GM12875 (cell line): ENCODE data around the gene ARHGAP32.

Experiments
- H3K4me3 ChIP-seq: one replicate; pipeline ENCODE4 v1.5.1; 2011; ENCODE audit warnings: low read depth, low read length, control low read depth
- TF ChIP-seq, protein P1 (sequence below): IDR thresholded peaks from 2 replicates; pipeline ENCODE4 v1.5.1; 2011; ENCODE audit warnings: low read depth, mild to moderate bottlenecking, control low read depth, inconsistent platforms, low read length, moderate library complexity, borderline replicate concordance; ENCODE audit not compliant: insufficient read depth

The ARHGAP32 gene

DNA sequence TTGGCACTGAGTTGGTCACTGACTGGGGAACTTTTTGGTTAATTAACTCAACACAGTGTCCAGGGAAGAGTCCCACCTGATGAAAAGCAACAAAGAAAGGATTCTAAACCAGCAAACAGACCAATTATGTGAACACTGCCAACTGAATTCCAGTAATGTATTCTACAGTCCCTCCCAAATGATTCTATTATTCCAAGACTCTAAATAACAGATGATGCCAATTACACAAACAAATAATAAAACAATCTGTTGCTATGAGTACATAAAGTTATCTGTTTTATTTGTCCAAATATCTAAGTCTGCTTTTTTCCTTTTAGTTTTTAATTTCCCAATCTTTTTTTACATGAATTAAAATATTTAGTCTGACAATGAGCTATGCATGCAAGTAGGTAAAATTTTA, 151.2 kb downstream of the ARHGAP32 start:
- no peak overlapping the region for H3K4me3 ChIP-seq
- TF ChIP-seq, protein P1, sequence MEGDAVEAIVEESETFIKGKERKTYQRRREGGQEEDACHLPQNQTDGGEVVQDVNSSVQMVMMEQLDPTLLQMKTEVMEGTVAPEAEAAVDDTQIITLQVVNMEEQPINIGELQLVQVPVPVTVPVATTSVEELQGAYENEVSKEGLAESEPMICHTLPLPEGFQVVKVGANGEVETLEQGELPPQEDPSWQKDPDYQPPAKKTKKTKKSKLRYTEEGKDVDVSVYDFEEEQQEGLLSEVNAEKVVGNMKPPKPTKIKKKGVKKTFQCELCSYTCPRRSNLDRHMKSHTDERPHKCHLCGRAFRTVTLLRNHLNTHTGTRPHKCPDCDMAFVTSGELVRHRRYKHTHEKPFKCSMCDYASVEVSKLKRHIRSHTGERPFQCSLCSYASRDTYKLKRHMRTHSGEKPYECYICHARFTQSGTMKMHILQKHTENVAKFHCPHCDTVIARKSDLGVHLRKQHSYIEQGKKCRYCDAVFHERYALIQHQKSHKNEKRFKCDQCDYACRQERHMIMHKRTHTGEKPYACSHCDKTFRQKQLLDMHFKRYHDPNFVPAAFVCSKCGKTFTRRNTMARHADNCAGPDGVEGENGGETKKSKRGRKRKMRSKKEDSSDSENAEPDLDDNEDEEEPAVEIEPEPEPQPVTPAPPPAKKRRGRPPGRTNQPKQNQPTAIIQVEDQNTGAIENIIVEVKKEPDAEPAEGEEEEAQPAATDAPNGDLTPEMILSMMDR, result no peak

- TF ChIP-seq, protein P1, result no peak
- H3K4me3 ChIP-seq, result no peak overlapping the region
Measured at GRCh38 chr11:129035244-129035643, 156.9 kb downstream of the ARHGAP32 start.

DNA sequence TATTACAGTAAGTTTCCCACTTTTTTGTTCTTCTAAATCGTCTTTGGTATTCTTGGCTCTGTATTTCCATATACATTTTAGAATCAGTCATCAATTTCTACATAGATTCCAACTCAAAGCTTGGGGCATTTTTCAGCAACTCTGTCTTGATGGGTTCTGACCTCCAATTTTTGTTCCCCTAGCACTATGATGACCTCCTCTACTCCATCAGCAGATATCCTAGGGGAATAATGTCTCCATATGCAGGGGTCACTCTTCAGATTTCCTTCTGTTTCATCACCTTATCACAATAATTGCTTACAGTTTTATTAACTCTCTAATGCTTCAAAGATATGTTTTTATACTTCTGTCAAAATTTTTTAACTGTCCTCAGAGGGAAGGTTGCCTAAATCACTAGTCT, 158.1 kb downstream of the ARHGAP32 start:
- TF ChIP-seq, protein P1, result no peak
- no peak overlapping the region for H3K4me3 ChIP-seq

- no peak overlapping the region for H3K4me3 ChIP-seq
- TF ChIP-seq, protein P1, result no peak
Measured at GRCh38 chr11:129023968-129024676, 168.0 kb downstream of the ARHGAP32 start.

DNA sequence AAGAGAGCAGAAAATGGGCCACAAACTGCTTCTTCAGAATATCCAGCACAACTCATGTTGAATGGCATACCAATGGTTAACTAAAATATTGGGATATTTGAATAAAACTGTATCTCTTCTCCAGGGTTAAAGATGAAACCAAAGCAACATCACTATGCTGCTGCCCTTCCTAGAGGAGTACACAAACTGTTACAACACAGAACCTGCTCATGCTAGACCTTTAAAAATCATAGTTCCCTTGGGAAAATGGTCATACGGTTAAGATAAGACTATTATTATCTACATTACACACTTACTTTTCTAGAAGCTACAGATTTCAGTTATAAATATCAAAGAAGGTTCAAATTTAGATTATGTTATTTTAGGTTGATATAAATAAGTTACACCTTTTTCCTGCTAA, 170.8 kb downstream of the ARHGAP32 start:
- H3K4me3 ChIP-seq, result no peak overlapping the region
- TF ChIP-seq, protein P1, result no peak

DNA sequence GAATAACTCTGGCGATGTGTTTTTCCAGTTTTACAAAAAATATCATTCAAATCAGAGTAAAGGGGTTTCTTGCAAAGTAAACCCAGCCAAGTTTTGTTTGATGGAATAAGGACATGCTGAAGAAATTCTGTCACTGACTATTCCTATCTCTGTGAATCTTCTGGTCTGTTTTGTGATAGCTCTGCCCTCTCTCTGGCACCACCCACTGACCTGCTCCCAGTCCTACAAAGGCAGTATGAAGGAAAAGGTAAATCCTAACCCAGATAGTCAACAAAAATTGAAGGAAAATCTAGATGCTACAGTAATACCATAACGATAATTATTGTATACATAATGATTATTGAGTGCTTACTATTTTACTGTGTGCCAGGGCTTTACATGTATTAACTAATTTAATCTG, 173.1 kb downstream of the ARHGAP32 start:
- H3K4me3 ChIP-seq, result no peak overlapping the region
- TF ChIP-seq, protein P1, result no peak

- no peak overlapping the region for H3K4me3 ChIP-seq
- TF ChIP-seq, protein P1, result no peak
Measured at GRCh38 chr11:129018126-129018525, 174.0 kb downstream of the ARHGAP32 start.
